Measurements from ENCODE around the gene ASNSD1.

- TF ChIP-seq CTCF (conservative IDR thresholded peaks at IDR 0.05; ENCODE audit: low read length), result peak; percentile 71
- no peak for TF ChIP-seq EZH2phosphoT487 (IDR thresholded peaks at IDR 0.05; ENCODE audit: borderline replicate concordance, low read depth, low read length)
Measured at GRCh38 chr2:189674374-189675112, 13.3 kb downstream of the ASNSD1 start, which contains the start of gene ANKAR.

All from OCI-LY7 (cell line).